GM19239 (cell line): Measurements from ENCODE around the gene GRPEL2.
A peak's percentile ranks its signal among the peaks of the same experiment; 100 is the strongest.

Source experiments
- DNase-seq: peaks from one replicate; pipeline ENCODE4 v3.0.0; 2011; ENCODE audit warnings: low spot score; ENCODE audit not compliant: insufficient read length
- FAIRE-seq: peaks from 2 replicates; lab custom pipeline; 2011; peaks lifted over from hg19 to GRCh38; lab: Jason Lieb, UNC

The GRPEL2 gene

DNA sequence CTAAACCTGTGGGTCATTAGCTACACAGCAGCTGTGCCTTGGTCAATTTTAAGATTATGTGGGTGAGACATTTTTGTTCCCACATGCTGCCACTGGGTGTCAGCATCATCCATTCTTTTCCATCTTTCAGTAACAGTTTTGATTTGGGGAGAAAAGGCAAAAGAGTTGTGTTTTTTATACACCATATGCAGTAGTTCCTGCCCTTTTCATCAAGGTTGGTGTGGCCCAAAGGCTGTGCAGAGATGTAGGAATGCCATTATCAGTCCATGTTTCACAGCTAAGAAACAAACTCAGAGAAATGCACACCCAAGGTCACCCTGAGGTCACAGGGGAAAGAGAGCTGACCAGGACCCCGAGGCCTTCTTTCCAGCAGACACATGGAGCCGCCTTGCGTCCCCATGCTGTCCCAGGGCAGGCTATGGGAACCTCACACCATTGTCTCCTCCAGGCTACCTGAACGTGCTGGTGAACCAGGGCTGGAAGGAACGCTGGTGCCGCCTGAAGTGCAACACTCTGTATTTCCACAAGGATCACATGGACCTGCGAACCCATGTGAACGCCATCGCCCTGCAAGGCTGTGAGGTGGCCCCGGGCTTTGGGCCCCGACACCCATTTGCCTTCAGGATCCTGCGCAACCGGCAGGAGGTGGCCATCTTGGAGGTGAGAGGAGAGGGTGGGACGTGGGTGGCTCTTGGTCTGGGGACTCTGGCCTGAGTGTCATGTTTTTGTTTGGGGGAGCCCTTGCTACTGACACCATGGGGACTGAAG, 27.8 kb upstream of the GRPEL2 start:
- FAIRE-seq (peak; percentile 61), DNase-seq (peak; percentile 36)

DNA sequence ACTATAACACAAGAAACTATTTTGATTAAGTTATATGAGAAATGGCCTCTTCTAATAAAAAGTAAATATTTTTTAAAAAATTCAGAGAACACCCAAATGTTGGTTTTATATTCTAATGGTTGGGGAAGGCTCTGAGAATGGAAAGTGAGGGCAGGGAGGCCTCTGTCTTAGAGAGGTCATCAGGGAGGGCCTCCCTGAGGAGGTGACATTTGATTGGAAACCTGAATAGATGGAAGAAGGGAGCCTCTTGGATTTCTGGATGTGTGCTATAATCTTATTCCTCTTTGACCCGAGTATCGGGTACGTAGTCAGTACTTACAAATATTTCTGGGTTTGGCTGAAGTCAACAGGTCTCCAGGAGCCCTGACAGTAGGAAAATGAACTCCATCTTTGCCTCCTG, 26.1 kb upstream of the GRPEL2 start:
- FAIRE-seq (no peak), DNase-seq (no peak)

DNA sequence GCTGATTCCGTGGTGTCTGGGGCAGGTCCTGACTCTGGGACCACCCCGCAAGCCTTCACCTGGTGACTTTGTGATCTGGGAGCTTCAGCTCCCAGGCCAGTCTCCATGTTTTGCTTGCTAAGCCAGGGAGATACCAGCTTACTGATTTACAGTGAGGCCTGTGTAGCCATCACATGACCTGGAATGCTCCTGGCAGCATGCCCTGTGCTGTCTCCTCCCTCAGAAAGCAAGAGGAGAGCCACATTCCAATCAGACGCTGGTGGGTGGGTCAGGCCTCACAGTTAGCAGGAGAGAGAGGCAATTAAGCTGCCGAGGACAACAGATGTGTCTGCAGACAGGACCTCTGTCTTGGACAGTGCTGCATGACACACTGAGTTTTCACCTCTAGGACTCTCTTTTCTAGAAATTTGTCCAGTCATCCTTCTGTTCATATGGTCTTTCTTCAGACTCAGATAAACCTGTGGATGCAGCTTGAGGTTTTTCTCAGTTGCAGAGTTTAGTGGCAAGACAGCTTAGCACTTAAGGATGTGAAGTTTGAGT, 24.4 kb upstream of the GRPEL2 start:
- FAIRE-seq (no peak), DNase-seq (no peak)

DNA sequence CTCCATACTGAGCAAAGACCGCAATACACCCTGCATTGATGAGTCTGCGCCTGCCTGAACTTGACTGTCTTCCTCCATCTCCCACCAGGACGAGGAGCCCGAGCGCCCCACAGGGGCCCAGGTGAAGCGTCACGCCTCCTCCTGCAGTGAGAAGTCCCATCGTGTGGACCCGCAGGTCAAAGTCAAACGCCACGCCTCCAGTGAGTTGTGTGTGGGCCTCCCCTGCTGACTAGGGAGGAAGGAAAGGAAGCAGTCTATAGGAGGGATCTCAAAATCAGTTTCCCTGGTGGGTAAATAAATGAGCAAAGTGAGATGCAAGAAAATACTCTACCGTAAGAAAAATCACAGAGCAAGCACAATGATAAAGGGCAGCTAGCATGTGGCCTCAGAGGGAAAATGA, 22.8 kb upstream of the GRPEL2 start:
- FAIRE-seq (no peak), DNase-seq (no peak)

DNA sequence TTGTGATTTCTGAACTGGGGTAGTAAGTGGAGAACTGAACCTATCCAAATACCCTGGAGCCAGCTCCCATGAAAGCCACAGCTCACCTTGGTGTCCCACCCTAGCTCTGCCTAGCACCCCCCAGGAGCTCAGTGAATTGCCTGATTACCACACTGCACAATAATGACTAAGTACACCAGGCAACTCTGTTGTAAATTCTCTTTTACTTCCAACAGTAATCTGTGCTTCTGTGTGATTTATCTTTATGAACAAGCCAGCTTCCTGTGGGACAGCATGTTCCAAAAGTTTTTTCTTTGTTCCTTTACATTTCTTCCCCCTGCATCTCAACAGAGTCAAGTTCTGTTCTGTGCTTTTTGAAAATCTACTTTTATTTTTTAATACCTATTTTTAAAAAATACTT, 22.1 kb upstream of the GRPEL2 start:
- DNase-seq, result no peak
- FAIRE-seq, result no peak

DNA sequence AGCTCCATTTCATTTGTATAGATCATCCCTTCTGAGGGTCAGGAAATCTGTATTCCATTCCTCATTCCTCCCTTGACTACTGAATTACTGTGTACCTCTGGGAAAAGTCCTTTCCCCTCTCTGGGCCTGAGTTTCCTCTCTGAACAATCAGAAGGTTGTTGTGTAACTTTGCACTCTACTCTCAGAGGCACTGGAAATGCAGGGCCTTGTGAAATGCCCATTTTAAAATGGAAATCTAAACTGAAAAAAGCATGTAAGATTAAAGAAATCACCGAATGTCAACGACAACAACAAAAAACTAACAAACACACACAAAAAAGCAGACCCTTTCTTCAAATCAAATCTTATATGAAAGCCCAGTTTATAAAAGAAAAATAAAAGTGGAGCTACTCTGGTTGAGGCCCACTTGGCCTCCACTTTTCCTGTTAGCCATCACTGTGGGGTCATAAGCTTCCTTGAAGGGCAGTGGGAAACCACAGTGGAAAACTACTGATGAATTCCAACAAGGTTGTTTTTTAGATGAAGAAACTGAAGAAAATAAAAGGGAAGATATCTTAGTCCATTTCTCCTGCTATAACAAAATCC, 21.6 kb upstream of the GRPEL2 start:
- DNase-seq (no peak), FAIRE-seq (no peak)

DNA sequence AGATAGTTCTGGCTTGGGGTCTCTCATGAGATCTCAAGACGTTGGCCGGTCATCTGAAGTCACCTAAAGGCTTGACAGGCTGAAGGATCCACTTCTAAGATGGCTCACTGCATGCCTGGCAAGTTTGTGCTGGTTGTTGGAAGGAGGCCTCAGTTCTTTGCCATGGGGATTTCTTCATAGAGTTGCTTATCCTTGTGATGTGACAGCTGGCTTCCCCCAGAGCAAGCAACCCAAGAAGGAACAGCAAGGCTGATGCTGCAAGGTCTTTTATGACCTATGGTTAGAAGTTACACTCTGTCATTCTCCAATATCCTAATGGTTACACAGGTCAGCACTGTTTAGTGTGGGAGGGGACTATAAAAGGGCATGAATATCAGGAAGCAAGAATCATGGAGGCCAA, 20.7 kb upstream of the GRPEL2 start:
- FAIRE-seq, result no peak

DNA sequence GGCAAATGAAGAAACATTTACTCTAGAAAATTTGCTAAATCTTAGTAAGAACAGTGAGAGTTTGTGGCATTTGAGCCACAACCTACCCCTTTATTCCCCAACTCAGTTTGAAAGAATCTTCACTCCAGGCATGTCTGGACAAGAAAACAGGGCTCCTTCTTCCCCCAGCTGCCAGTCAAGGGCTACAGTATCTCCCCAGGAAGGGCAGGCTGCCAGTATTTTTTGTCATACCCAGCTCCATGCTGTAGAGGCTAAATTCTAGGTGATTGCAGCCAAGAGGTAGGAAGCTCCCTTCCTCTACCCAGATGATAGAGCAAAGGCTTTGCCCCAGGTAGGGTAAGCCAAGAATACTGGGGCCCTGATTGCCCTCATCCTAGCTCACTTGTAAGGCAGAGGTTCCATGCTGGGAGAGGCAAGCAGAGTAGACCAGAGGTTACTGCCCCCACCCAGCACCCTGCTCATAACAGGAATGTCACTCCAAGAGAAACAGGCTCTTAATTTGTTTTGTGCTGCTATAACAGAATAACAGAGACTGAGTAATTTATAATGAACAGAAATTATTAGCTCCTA, 20.0 kb upstream of the GRPEL2 start:
- no peak for DNase-seq
- FAIRE-seq, result no peak

More for the DNA sequence above, 20.7 kb upstream of the GRPEL2 start:
- no peak for DNase-seq

DNA sequence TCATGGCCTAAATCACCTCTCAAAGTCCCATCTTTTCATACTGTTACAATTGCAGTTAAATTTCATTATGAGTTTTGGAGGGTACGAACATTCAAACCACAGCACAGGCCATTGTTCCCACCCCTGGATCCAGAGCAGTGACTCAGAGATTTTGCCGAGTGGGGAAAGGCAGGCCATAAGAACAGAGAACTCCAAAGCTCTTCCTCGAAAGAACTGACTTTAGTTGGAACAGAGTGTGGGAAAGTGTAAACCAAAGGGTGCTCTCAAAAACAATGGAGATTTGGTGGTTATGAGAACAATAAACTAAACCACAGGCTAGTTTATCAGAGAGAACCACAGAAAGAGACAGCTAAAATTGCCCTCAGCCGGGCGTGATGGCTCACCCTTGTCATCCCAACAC, 19.4 kb upstream of the GRPEL2 start:
- DNase-seq (no peak), FAIRE-seq (no peak)

DNA sequence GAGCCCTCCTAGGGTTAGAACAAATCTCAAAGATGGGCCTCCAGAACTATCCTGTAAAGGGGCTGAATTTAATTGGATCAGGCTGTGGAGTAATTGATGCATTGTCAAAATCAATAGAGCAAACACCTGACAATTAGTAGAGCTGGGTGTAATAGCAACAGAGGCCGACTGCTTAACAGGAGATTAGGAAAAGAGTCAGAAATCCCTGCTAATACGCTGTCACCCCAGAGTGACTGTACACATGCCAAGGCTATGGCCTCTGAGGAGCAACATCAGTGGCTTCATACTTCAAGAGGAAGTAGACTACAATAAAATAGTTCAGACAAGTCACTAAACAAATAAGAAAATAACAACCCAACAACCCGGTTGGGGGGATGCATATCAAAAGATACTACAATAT, 18.7 kb upstream of the GRPEL2 start:
- FAIRE-seq (no peak), DNase-seq (no peak)

DNA sequence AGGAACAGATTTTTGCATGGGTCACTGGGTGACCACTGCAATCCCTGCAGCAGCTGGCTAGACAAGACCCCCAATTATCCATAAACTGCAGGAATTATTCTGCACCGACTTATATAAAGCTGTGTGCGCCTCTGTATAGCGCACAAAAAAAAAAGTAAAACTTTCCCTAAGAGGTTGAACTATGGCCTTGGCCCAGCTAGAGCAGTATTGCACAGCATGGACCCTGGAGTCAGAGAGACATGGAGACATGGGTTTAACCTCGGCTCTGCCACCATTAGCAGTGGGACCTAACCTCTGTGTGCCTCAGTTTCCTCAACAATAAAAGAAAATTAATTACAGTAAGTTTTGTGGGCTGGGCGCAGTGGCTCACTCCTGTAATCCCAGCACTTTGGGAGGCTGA, 17.1 kb upstream of the GRPEL2 start:
- FAIRE-seq, result no peak
- DNase-seq, result no peak

DNA sequence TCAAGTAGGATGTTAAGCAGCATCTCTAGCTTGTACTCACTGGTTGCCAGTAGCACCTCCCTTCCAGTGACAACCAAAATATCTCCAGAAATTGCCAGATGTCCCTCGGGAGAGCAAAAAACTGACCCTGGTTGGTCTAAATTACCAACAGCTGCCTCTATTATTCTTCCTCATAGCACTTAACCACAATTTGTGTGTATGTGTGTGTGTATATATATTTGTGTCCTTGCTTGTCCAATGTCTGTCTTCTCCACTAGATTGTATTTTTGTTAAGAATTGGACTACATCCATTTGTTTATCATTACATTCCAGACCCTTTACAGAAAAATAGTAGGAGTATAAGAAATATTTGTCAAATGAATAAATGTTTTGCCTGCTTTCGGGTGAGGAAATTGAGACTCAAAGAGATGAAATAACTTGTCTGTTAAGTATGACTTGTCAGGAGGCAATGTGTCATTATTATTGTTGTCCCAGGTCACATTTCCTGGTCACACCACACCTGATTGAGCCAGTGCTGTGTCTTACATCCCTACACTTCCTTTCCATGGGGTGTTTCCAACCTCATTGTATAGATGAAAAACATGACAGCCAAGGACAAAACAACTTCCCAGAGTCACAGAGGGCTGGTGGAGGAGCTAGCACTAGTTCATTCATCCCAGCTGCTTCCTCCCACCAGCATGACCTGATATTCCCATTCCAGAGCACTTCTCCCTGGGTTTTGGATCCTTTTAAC, 11.4 kb upstream of the GRPEL2 start:
- DNase-seq (no peak), FAIRE-seq (no peak)

DNA sequence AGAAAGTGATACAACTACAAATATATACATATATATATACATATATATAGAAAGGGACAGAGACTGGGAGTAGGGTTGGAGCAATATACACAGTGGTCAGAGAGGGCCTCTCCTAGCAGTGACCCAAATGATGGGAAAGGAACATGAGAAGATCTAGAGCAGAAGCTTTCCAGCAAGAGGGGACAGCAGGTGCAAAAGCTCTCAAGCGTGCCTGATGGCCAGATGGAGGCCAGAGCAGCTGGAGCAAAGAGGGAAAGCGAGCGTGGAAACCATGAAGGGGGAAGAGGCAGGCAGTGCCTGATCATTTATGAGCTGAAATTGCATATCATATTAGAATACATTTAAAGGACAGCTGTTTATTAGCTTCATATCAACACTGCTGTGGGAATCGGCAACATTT, 7.6 kb upstream of the GRPEL2 start:
- DNase-seq (no peak), FAIRE-seq (no peak)

DNA sequence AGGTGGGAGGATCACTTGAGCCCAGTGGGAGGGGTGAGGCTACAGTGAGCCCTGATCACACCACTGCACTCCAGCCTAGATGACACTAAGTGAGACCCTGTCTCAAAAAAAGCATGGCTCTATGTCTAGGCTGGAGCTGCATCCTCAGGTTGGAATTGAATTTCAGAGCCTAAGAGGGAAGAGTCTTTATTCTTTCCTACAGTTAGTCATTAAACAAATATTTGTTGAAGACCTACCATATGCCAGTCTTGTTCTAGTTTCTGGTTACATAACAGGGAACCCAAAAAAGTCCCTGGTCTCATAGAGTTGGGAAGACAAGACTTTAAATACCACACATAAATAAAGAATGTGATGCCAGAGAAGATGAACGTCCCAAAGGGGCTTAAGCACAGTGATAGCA, 6.9 kb upstream of the GRPEL2 start:
- no peak for FAIRE-seq

DNA sequence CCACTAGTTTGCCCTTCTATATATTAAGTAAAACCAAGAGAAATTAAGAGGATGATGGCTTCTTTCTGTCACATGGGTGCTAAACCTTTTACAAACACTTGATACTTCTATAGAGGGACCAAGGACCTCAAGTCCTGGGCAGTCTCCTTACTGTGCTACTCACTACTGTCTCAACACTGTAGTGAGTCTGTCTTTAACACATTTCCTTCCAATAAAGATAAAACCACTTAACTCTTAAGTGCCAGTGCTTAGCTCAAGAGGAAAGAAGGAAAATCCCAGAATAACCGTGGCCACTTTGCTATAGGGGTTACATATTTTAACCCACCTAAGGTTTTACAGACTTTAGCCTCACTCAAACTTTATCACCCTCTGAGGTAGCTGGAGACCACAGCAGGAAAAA, 4.4 kb upstream of the GRPEL2 start:
- no peak for FAIRE-seq
- DNase-seq, result no peak

More for the DNA sequence above, 6.9 kb upstream of the GRPEL2 start:
- no peak for DNase-seq

DNA sequence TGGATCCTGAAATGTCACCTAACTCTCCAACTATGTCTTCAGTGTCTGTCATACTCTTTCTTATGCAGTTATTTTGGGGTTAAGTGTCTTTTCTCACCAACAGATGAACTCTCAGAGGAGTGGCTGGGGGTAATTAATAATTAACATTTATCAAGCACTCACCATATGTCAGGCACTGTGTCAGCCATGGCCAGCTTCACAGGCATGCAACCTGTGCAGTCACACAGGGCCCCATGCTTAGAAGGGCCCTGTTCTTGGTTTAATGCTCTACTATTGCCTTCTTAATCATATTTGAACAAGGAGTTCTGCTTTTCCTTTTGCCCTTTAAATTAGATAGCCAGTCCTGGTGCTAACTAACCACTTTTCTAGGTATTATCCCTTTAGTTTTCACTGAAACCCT, 3.4 kb upstream of the GRPEL2 start:
- FAIRE-seq, result no peak
- DNase-seq, result no peak

DNA sequence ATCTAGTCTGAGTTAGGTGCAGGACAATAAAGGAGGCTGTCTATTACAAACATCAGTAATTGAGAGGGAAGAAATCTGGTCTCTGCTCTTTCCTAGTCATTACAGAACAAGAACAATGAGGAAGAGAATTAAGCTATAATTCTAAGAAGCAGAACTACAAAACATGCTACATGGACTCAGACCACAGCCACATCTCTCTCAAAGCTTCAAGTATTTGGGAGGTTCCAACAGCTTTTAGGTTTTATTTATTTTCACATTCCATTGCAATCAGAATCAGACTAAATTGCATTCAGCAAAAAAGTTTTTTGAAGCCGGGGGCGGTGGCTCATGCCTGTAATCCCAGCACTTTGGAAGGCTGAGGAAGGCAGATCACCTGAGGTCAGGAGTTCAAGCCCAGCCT, 1.1 kb upstream of the GRPEL2 start:
- FAIRE-seq, result no peak

DNA sequence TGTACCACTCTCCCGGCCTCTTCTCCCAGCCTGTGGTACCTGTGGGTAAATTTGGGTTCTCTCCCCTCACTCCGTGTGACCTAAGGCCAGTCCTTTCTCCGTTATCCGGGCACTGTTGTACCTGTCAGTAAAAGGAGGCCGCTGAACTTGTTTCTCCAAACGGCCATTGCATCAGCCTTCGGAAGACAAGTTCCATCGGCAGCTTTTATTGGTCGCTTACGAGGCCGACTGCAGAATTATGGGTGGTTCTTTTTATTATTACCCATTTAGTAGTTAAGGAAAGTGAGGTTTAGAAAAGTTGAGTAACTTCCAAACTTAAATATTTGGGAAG, 558 bp downstream of the GRPEL2 start:
- DNase-seq, result no peak
- no peak for FAIRE-seq

More for the DNA sequence above, 1.1 kb upstream of the GRPEL2 start:
- no peak for DNase-seq

DNA sequence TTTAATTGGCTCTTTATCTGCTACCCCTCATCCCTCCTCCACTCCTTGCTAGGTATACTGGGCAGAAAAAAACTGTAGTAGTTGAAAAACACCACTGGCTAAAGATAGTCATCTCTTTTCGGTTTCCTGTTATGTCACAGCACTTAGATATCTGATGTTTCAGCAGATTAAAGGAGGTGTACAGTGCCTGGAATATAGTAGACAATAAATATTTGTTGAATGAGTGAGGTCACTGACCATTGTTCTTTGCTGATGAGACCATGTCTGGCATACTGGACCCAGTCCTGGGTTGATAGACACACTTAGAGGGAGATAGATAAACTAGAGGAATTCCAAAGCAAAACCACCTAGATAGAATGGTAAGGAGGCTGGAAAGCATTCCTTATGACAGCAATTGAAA, 3.2 kb downstream of the GRPEL2 start:
- DNase-seq (no peak), FAIRE-seq (no peak)

DNA sequence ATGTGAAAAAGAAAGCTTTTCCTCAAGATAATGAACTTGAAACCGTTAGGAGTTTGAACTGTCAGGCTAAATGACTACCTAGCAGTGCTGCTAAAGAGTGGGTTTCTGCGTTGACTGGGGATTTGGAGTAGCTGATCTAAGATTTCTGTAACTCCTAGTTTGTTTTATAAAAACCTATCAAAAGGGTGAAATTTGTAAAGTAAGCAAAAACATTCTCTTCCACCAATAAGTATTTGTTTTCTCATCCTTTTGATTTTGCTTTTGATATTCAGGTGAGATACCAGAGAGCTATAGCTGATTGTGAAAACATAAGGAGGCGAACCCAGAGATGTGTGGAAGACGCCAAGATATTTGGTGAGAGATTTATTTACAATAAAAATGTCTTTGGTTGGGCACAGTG, 4.1 kb downstream of the GRPEL2 start:
- no peak for FAIRE-seq
- no peak for DNase-seq

DNA sequence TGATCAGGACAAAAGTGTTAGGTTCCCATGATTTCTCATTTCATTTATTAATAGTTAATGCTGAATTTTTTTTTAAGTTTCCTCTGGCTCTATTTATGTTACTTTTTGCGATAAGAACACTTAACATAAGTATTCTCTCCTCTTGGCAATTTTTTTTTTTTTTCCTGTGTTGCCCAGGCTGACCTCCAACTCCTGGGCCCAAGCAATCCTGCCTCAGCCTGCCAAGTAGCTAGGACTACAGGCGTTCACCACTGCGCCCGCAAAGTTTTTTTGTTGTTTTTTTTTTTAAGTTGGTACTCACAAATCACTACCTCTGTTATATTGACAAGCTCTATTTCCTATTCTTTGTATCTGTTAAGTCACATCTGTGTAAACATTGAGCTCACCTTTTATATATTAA, 6.9 kb downstream of the GRPEL2 start:
- DNase-seq, result no peak
- FAIRE-seq, result no peak
